Fibroblast of pulmonary artery (primary cell): ENCODE data around the gene SMIM35.

ENCODE experiments used
- DNase-seq: peaks from one replicate; pipeline ENCODE4 v3.0.0-alpha.2; 2010; ENCODE audit warnings: low read depth
- H3K4me3 ChIP-seq: replicated peaks from 2 replicates; pipeline ENCODE4 v1.5.1; 2011; ENCODE audit warnings: low read depth, mild to moderate bottlenecking, control low read depth, low read length, moderate library complexity
- CTCF ChIP-seq: IDR thresholded peaks from 2 replicates; pipeline ENCODE4 v1.5.1; 2011; ENCODE audit warnings: mild to moderate bottlenecking, control low read depth, low read length, inconsistent platforms; ENCODE audit errors: missing control alignments

SMIM35 gene

GRCh38 chr11:118129471-118130172 is 42.9 kb upstream of the SMIM35 start:
- no peak overlapping the region for H3K4me3 ChIP-seq
- no peak for DNase-seq
- TF ChIP-seq CTCF = no peak

- no peak for TF ChIP-seq CTCF
- DNase-seq = no peak
- H3K4me3 ChIP-seq = no peak overlapping the region
These were observed 42.1 kb upstream of the SMIM35 start for GRCh38 chr11:118128721-118129470.

GRCh38 chr11:118128310-118128709 is 41.5 kb upstream of the SMIM35 start:
- no peak for TF ChIP-seq CTCF
- no peak overlapping the region for H3K4me3 ChIP-seq
- DNase-seq = no peak

- DNase-seq = no peak
- no peak overlapping the region for H3K4me3 ChIP-seq
- TF ChIP-seq CTCF = no peak
These were observed 39.5 kb upstream of the SMIM35 start for GRCh38 chr11:118126082-118126838.

- H3K4me3 ChIP-seq = no peak overlapping the region
- no peak for TF ChIP-seq CTCF
- DNase-seq = no peak
These were observed 38.3 kb upstream of the SMIM35 start for GRCh38 chr11:118124929-118125535.

- no peak overlapping the region for H3K4me3 ChIP-seq
- DNase-seq = no peak
- no peak for TF ChIP-seq CTCF
These were observed 34.0 kb upstream of the SMIM35 start for GRCh38 chr11:118120793-118121192.
